Mesothelial cell of epicardium (in vitro differentiated cells): ENCODE results near the gene INTS6. TPM values are rescaled to one million over a fixed set of nuclear protein-coding genes. Genes with fewer than 3 reads are reported as not detected.

Source experiments
- DNase-seq, 2 experiments: peaks; one replicate each; pipeline ENCODE4 v3.0.0; 2021; ENCODE audit warnings: low spot score in 2 of 2; ENCODE audit not compliant: unreplicated experiment in 2 of 2
- H3K27ac Mint-ChIP-seq: 2 replicates; pipeline ENCODE4 v1.8.0; 2021; ENCODE audit warnings: mixed read lengths
- H3K27me3 Mint-ChIP-seq: 2 replicates; pipeline ENCODE4 v1.8.0; 2021; ENCODE audit warnings: low read depth, mixed read lengths
- H3K36me3 Mint-ChIP-seq: 2 replicates; pipeline ENCODE4 v1.8.0; 2021; ENCODE audit warnings: mixed read lengths
- H3K4me1 Mint-ChIP-seq: 2 replicates; pipeline ENCODE4 v1.8.0; 2021; ENCODE audit warnings: mixed read lengths
- H3K4me3 Mint-ChIP-seq: 2 replicates; pipeline ENCODE4 v1.8.0; 2021; ENCODE audit warnings: mild to moderate bottlenecking, moderate library complexity, mixed read lengths
- H3K9me3 Mint-ChIP-seq: 2 replicates; pipeline ENCODE4 v1.8.0; 2021; ENCODE audit warnings: mixed read lengths
- CTCF ChIP-seq: fragments of 200-600 bp; sonication (generic); IDR thresholded peaks from one replicate; pipeline ENCODE4 v1.5.0; 2021; ENCODE audit warnings: antibody characterized with exemption; ENCODE audit not compliant: unreplicated experiment
- total RNA-seq: library from RNA; stranded (reverse); gene quantifications from 3 replicates; pipeline ENCODE4 v1.2.1, GENCODE V29; 2021

INTS6 gene
- total RNA-seq, 1 donor from 2014 or later: 38.1 TPM

- Mint-ChIP-seq H3K4me1 (peaks cover 27% of the 10 kb centered on the region), H3K27me3 (no peaks in the 10 kb centered on the region), H3K4me3 (peak overlapping the region; percentile 89), H3K36me3 (peaks cover 23% of the 10 kb centered on the region), H3K27ac (peak overlapping the region; percentile 94), H3K9me3 (peaks cover 4% of the 10 kb centered on the region)
- DNase-seq: no peak
- no peak for TF ChIP-seq CTCF
Observed at GRCh38 chr13:51453959-51454703, 1.3 kb upstream of the INTS6 start.

DNA sequence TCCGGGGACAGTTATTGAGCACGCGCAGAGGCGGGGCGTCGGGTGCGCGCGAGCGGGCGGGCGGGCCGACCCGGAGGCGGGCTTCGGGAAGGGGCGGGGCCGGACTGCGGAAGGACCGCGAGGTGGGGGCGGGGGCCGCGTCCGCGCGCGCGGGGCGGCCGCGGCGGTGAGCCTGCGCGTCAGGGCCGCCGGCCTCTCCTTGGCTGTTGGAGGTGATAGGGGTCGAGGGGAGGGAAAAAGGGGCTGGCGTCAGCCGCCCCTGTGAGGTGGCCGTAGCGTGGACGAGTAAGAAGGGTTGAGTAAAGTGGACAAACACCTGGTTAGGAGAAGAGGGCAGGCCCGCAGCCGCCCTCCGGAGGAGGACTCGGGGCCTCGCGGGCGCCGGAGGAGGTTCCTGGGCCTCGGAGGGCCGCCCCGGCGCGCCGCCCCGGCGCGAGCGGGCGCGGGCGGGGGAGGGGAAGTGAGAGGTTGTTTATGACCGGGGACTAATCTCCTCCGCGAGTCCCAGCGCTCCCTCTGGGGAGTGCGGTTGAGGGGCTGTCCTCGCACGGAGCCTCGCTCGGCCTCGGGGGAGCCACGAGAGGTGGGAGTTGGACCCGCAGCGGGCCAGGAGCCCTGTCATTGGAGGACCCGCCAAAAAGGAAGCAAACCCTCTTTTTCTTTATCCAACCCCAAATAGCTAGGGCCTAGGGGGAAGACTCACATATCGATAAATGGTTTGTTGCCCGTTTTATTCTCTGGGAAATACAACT, 547 bp upstream of the INTS6 start:
- no peak for TF ChIP-seq CTCF
- Mint-ChIP-seq H3K4me1 (peaks cover 27% of the 10 kb centered on the region), H3K27me3 (no peaks in the 10 kb centered on the region), H3K27ac (peak overlapping the region; percentile 97), H3K4me3 (peak overlapping the region; percentile 89), H3K9me3 (peaks cover 4% of the 10 kb centered on the region), H3K36me3 (peaks cover 24% of the 10 kb centered on the region)
- DNase-seq: peak; percentile 53 to 79

- Mint-ChIP-seq H3K36me3 (peaks cover 19% of the 10 kb centered on the region), H3K9me3 (peaks cover 4% of the 10 kb centered on the region), H3K27ac (peak overlapping the region; percentile 95), H3K4me3 (peak overlapping the region; percentile 89), H3K4me1 (peaks cover 27% of the 10 kb centered on the region), H3K27me3 (no peaks in the 10 kb centered on the region)
- DNase-seq: peak; percentile 49 to 71
- no peak for TF ChIP-seq CTCF
Observed at GRCh38 chr13:51451467-51452360, 1.1 kb downstream of the INTS6 start.

DNA sequence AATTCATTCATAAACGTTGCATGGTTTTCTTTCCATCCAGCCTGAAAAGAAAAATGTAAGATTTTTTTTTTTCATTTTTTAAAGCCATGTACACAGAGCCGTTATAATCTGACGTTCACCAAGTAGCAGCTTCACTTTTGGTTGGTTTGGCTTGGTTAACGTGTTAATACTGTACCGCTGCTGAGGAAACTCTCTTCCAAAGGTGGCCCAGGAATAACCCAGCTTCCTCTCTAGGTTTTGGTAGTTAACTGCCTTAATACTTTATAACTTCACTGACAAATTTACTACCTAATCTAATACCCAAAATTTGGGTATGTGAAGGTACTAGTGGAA, 1.7 kb downstream of the INTS6 start:
- H3K4me1 Mint-ChIP-seq: peaks cover 27% of the 10 kb centered on the region
- no peak for DNase-seq
- H3K27ac Mint-ChIP-seq: peak overlapping the region; percentile 95
- TF ChIP-seq CTCF: no peak
- peaks cover 4% of the 10 kb centered on the region for H3K9me3 Mint-ChIP-seq
- no peaks in the 10 kb centered on the region for H3K27me3 Mint-ChIP-seq
- peaks cover 16% of the 10 kb centered on the region for H3K36me3 Mint-ChIP-seq
- H3K4me3 Mint-ChIP-seq: peak overlapping the region; percentile 87

DNA sequence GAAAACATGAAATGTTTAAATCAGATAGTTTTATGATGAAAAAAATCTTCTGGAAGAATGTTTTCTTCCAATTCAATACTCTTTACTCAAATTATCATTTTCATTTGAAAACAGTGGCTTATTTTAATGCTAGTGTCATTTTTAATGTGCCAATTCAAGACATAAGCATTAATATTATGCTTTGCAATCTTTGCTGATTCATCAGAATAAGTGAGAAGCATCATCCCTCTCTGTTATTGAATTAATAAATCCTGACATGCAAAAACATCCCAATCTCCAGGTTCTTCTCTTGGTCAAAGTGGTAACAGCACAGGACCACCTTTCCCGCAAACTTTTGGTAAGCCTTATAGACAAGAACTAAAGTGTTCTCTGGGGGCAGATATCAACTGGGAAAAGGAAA, 3.8 kb downstream of the INTS6 start:
- no peak for TF ChIP-seq CTCF
- Mint-ChIP-seq H3K4me1 (peaks cover 16% of the 10 kb centered on the region), H3K4me3 (no peak overlapping the region), H3K9me3 (no peaks in the 10 kb centered on the region), H3K36me3 (peaks cover 6% of the 10 kb centered on the region), H3K27ac (no peak overlapping the region), H3K27me3 (no peaks in the 10 kb centered on the region)
- DNase-seq: no peak
